Mesothelial cell of epicardium (in vitro differentiated cells): ENCODE measurements around the gene VAT1L. TPM values are rescaled to one million over a fixed set of nuclear protein-coding genes. Genes with fewer than 3 reads are reported as not detected.

Source experiments
- DNase-seq, 2 experiments: peaks; one replicate each; pipeline ENCODE4 v3.0.0; 2021; ENCODE audit warnings: low spot score in 2 of 2; ENCODE audit not compliant: unreplicated experiment in 2 of 2
- H3K27ac Mint-ChIP-seq: 2 replicates; pipeline ENCODE4 v1.8.0; 2021; ENCODE audit warnings: mixed read lengths
- H3K27me3 Mint-ChIP-seq: 2 replicates; pipeline ENCODE4 v1.8.0; 2021; ENCODE audit warnings: low read depth, mixed read lengths
- H3K36me3 Mint-ChIP-seq: 2 replicates; pipeline ENCODE4 v1.8.0; 2021; ENCODE audit warnings: mixed read lengths
- H3K4me1 Mint-ChIP-seq: 2 replicates; pipeline ENCODE4 v1.8.0; 2021; ENCODE audit warnings: mixed read lengths
- H3K4me3 Mint-ChIP-seq: 2 replicates; pipeline ENCODE4 v1.8.0; 2021; ENCODE audit warnings: mild to moderate bottlenecking, moderate library complexity, mixed read lengths
- H3K9me3 Mint-ChIP-seq: 2 replicates; pipeline ENCODE4 v1.8.0; 2021; ENCODE audit warnings: mixed read lengths
- total RNA-seq: library from RNA; stranded (reverse); gene quantifications from 3 replicates; pipeline ENCODE4 v1.2.1, GENCODE V29; 2021
- TF ChIP-seq, protein P1 (sequence below): fragments of 200-600 bp; sonication (generic); IDR thresholded peaks from one replicate; pipeline ENCODE4 v1.5.0; 2021; ENCODE audit warnings: antibody characterized with exemption; ENCODE audit not compliant: unreplicated experiment

Gene VAT1L
- total RNA-seq, 1 donor from 2014 or later: 6.3 TPM

GRCh38 chr16:77843405-77843804 is 55.0 kb downstream of the VAT1L start:
- Mint-ChIP-seq H3K36me3 (no peaks in the 10 kb centered on the region), H3K4me3 (no peak overlapping the region), H3K9me3 (no peaks in the 10 kb centered on the region), H3K27me3 (no peaks in the 10 kb centered on the region), H3K27ac (peak overlapping the region; percentile 5), H3K4me1 (peaks cover 24% of the 10 kb centered on the region)
- TF ChIP-seq, protein P1, sequence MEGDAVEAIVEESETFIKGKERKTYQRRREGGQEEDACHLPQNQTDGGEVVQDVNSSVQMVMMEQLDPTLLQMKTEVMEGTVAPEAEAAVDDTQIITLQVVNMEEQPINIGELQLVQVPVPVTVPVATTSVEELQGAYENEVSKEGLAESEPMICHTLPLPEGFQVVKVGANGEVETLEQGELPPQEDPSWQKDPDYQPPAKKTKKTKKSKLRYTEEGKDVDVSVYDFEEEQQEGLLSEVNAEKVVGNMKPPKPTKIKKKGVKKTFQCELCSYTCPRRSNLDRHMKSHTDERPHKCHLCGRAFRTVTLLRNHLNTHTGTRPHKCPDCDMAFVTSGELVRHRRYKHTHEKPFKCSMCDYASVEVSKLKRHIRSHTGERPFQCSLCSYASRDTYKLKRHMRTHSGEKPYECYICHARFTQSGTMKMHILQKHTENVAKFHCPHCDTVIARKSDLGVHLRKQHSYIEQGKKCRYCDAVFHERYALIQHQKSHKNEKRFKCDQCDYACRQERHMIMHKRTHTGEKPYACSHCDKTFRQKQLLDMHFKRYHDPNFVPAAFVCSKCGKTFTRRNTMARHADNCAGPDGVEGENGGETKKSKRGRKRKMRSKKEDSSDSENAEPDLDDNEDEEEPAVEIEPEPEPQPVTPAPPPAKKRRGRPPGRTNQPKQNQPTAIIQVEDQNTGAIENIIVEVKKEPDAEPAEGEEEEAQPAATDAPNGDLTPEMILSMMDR: no peak
- no peak for DNase-seq

DNA sequence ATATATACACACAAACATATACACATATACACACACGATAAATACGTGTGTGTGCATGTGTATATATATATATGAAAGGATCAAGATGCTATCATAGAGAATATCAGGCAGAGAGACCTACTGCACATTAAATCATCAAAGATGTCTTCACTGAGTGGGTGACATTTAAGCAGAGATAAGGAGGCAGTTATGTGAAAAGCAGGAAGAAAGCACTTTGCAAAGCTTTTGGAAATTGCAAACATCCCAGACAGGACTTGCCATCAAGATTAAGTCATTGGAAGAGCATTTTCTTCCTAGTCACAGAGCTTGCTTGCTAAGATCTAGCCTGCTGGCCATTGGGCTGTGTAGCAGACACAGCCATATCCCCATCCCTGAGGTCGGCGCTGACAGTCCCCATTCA is 56.4 kb downstream of the VAT1L start:
- no peak overlapping the region for H3K27ac Mint-ChIP-seq
- no peaks in the 10 kb centered on the region for H3K9me3 Mint-ChIP-seq
- H3K36me3 Mint-ChIP-seq: no peaks in the 10 kb centered on the region
- TF ChIP-seq, protein P1: no peak
- no peaks in the 10 kb centered on the region for H3K27me3 Mint-ChIP-seq
- DNase-seq: no peak
- peaks cover 21% of the 10 kb centered on the region for H3K4me1 Mint-ChIP-seq
- H3K4me3 Mint-ChIP-seq: no peak overlapping the region

GRCh38 chr16:77849646-77850258 is 61.4 kb downstream of the VAT1L start:
- Mint-ChIP-seq H3K36me3 (no peaks in the 10 kb centered on the region), H3K9me3 (no peaks in the 10 kb centered on the region), H3K4me3 (no peak overlapping the region), H3K27ac (no peak overlapping the region), H3K27me3 (no peaks in the 10 kb centered on the region), H3K4me1 (peaks cover 8% of the 10 kb centered on the region)
- TF ChIP-seq, protein P1: no peak
- no peak for DNase-seq

DNA sequence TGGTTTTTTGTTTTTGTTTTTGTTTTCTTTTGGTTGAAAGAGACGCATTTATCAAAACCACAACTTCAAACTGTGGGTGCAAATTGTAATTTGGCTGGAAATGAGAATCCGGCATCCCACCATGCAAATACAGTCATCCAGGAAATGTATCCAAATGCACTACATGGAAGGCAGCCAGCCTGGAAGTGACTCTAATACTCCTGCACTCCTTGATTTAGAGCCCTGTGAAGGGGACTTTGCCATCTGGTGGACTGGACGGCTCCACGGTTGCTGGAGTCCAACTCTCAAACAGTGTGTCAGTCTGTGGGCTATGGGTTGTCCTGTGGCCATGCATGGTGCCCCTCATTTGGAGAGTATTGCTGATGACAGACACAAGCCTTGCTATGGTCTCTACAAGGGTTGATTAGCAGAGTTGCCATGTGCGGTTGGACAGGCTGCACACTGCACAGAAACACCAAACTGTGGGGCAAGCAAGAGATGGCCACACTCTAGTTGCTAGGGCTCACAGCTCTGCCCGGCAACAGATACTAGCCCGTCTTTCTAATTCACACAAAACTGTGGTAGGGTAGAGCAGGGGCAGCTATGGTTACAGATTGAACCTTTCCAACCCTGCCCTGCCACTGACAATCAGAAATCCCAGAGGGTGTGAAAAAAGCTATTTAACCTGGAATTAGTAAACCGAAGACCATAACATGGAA is 62.4 kb downstream of the VAT1L start:
- Mint-ChIP-seq H3K27me3 (no peaks in the 10 kb centered on the region), H3K4me3 (no peak overlapping the region), H3K27ac (no peak overlapping the region), H3K36me3 (no peaks in the 10 kb centered on the region), H3K4me1 (no peaks in the 10 kb centered on the region), H3K9me3 (no peaks in the 10 kb centered on the region)
- TF ChIP-seq, protein P1: no peak
- no peak for DNase-seq

GRCh38 chr16:77853161-77853560 is 64.8 kb downstream of the VAT1L start:
- Mint-ChIP-seq H3K4me3 (no peak overlapping the region), H3K36me3 (no peaks in the 10 kb centered on the region), H3K9me3 (no peaks in the 10 kb centered on the region), H3K4me1 (peaks cover 4% of the 10 kb centered on the region), H3K27ac (no peak overlapping the region), H3K27me3 (peaks cover 1% of the 10 kb centered on the region)
- TF ChIP-seq, protein P1: no peak
- DNase-seq: no peak
